Sigmoid colon (tissue), 3 donors: ENCODE data around the gene EFHC2.

ENCODE experiments used
- CTCF ChIP-seq, 4 experiments: fragments of 450-650 bp in 3 of 4; fragments of 200-600 bp in 1 of 4; IDR thresholded peaks; one replicate each; pipeline ENCODE4 v1.5.1; 2016 to 2019; ENCODE audit warnings: antibody characterized with exemption in 4 of 4, mild to moderate bottlenecking in 3 of 4, moderate library complexity in 2 of 4
- POLR2A ChIP-seq, 2 donors: fragments of 450-650 bp; IDR thresholded peaks; one replicate each; pipeline ENCODE4 v1.6.1; 2016; ENCODE audit warnings: antibody characterized with exemption in 2 of 2, mild to moderate bottlenecking in 2 of 2, moderate library complexity in 2 of 2

GRCh38 chrX:44267861-44268260, 75.6 kb downstream of the EFHC2 start:
- TF ChIP-seq POLR2A (IDR thresholded peaks at IDR 0.05) (no peak), CTCF (IDR thresholded peaks at IDR 0.05) (no peak)
